Measurements from ENCODE around the gene AQP2. TPM values are rescaled to one million over a fixed set of nuclear protein-coding genes. Genes with fewer than 3 reads are reported as not detected.
A peak's percentile ranks its signal among the peaks of the same experiment; 100 is the strongest.

AQP2 gene
- polyA plus RNA-seq, 1 of the 3 experiments (the other 2 are of a cell fraction) = not detected

- ChIA-PET POLR2A (no interaction called here), CTCF (interaction anchor here (0.6 to 20.3 kb wide), 11 partner anchors 8 to 105 kb away, joined by 3 to 1401 read pairs (median 6); partner anchors contain the start of gene ASIC1)
- Histone ChIP-seq H3K9me2 (no peaks in the 10 kb centered on the region), H3K79me2 (ENCODE audit: insufficient read depth) (no peaks in the 10 kb centered on the region), H3K36me3 (replicated peaks in 1 of 2; ENCODE audit: control insufficient read depth in 1 of 2, insufficient read depth in 2 of 2, low read length in 1 of 2) (no peaks in the 10 kb centered on the region), H3K9ac (no peak within 1 kb of the TSS), H3K4me2 (no peak within 1 kb of the TSS), H3K4me3 (ENCODE audit: low read depth in 2 of 2, low read length in 1 of 2) (no peak within 1 kb of the TSS), H3K27ac (ENCODE audit: low read depth in 2 of 2, low read length in 1 of 2) (no peak within 1 kb of the TSS), H4K20me1 (ENCODE audit: insufficient read depth) (no peaks in the 10 kb centered on the region), H3K27me3 (ENCODE audit: insufficient read depth) (no peaks in the 10 kb centered on the region), H3F3A (replicated peaks; ENCODE audit: insufficient read depth) (no peaks in the 10 kb centered on the region), H3K4me1 (ENCODE audit: control insufficient read depth in 1 of 2, insufficient read depth in 2 of 2, low read depth in 1 of 2, low read length in 1 of 2) (peaks cover 0 to 45% of the 10 kb centered on the region in 2 experiments; a peak in 1 of 4 replicates), H3K9me3 (no peaks in the 10 kb centered on the region), H2AFZ (ENCODE audit: low read depth) (no peak within 1 kb of the TSS)
- WGBS (ENCODE audit: low lambda C conversion rate) = 90% methylated on average over 13 of the region's 18 CpGs
- TF ChIP-seq TEAD4 (IDR thresholded peaks at IDR 0.05; ENCODE audit: borderline replicate concordance, insufficient read depth) (no peak), CTCF (IDR thresholded peaks at IDR 0.05) (no peak), JUND (IDR thresholded peaks at IDR 0.05) (no peak), IRF3 (IDR thresholded peaks at IDR 0.05; ENCODE audit: low read depth, low read length) (no peak), TCF12 (IDR thresholded peaks at IDR 0.05) (no peak), RAD21 (IDR thresholded peaks at IDR 0.05; ENCODE audit: low read length) (no peak), CHD2 (IDR thresholded peaks at IDR 0.05; ENCODE audit: low read length, partially characterized antibody) (no peak), SMC3 (IDR thresholded peaks at IDR 0.05; ENCODE audit: low read depth, low read length) (no peak), MXI1 (IDR thresholded peaks at IDR 0.05; ENCODE audit: low read depth, low read length) (no peak), GATA2 (CRISPR knock-in tag; IDR thresholded peaks at IDR 0.05) (no peak), MAX (IDR thresholded peaks at IDR 0.05; ENCODE audit: low read depth) (no peak), EZH2phosphoT487 (IDR thresholded peaks at IDR 0.05; ENCODE audit: borderline replicate concordance, low read depth) (no peak), RXRA (IDR thresholded peaks at IDR 0.05; ENCODE audit: borderline replicate concordance, low read depth) (no peak), POLR2AphosphoS5 (IDR thresholded peaks at IDR 0.05; ENCODE audit: low read depth, low read length) (no peak), NRF1 (IDR thresholded peaks at IDR 0.05; ENCODE audit: low read depth, low read length) (no peak), SIN3A (IDR thresholded peaks at IDR 0.05; ENCODE audit: borderline replicate concordance, low read depth, low read length) (no peak), FOSL2 (IDR thresholded peaks at IDR 0.05; ENCODE audit: borderline replicate concordance, low read depth) (no peak), ZBTB33 (IDR thresholded peaks at IDR 0.05; ENCODE audit: borderline replicate concordance, low read depth) (no peak)
- TF ChIP-seq, protein P1, sequence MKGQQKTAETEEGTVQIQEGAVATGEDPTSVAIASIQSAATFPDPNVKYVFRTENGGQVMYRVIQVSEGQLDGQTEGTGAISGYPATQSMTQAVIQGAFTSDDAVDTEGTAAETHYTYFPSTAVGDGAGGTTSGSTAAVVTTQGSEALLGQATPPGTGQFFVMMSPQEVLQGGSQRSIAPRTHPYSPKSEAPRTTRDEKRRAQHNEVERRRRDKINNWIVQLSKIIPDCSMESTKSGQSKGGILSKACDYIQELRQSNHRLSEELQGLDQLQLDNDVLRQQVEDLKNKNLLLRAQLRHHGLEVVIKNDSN (IDR thresholded peaks at IDR 0.05; ENCODE audit: borderline replicate concordance, low read depth) = no peak
- DNase-seq = peak; percentile 12
Measured at GRCh38 chr12:49972641-49973360, 22.3 kb downstream of the AQP2 start, which contains the start of gene AQP6. Gene AQP6, plus strand, starts transcription at chr12:49972947. Its CDS starts 227 bp downstream, at chr12:49973174.

All from SK-N-SH (cell line).